ENCODE measurements around the gene TEX22.
A peak's percentile ranks its signal among the peaks of the same experiment; 100 is the strongest.
"Not testable (repeated sequence)": the region's sequence is repeated elsewhere in the genome, so short reads cannot be mapped to it uniquely, and the experiment has no call there.

The TEX22 gene

DNA sequence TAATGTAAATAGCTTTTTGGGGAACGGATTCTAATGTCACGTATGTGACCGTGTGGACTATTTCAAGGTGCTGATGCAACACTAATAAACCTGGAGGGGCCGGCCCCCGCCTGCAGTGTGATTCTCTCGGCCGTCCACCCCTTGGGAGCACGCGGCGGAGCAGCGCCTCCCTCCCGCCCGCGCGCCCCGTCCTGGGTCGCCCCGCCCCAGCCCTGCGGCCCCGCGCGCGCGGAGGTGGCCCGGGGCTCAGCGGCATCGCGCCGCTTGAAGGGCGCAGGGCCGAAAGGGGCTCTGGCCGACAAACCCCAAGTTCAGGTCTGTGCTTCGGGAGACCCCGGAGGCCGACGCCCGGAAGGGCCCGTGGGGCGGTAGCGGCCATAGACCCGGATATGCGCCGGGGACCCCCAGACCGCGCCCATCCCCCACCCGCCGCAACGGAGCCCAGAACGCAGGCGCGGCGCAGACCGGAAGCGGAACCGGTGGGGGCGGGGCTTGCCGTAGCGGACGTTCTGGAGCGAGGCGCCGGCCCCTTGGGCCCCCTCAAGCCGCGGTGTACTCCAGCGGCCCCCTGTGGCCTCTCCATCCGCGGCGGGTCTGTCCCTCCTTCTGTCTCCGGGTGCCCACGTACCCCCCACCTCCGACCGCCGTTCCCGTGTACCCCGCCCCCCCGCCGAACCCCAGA, at the start of gene TEX22:
TSS of gene TEX22 (plus strand) at position 495 of the 682 bp plus-strand sequence. CDS start 803 bp downstream, outside the sequence.
- no peak for FAIRE-seq

GRCh38 chr14:105348945-105349699, 49.2 kb upstream of the TEX22 start:
- FAIRE-seq (no peak), DNase-seq (ENCODE audit: low spot score) (no peak)

More for the DNA sequence above, at the start of gene TEX22:
- DNase-seq (ENCODE audit: low spot score) = peak; percentile 32

- FAIRE-seq (no peak), DNase-seq (ENCODE audit: low spot score) (no peak)
Measured at GRCh38 chr14:105349992-105350391, 48.3 kb upstream of the TEX22 start.

- FAIRE-seq (no peak), DNase-seq (ENCODE audit: low spot score) (no peak)
Measured at GRCh38 chr14:105350450-105351244, 47.7 kb upstream of the TEX22 start.

GRCh38 chr14:105351410-105351809, 46.9 kb upstream of the TEX22 start:
- FAIRE-seq (no peak), DNase-seq (ENCODE audit: low spot score) (no peak)

DNA sequence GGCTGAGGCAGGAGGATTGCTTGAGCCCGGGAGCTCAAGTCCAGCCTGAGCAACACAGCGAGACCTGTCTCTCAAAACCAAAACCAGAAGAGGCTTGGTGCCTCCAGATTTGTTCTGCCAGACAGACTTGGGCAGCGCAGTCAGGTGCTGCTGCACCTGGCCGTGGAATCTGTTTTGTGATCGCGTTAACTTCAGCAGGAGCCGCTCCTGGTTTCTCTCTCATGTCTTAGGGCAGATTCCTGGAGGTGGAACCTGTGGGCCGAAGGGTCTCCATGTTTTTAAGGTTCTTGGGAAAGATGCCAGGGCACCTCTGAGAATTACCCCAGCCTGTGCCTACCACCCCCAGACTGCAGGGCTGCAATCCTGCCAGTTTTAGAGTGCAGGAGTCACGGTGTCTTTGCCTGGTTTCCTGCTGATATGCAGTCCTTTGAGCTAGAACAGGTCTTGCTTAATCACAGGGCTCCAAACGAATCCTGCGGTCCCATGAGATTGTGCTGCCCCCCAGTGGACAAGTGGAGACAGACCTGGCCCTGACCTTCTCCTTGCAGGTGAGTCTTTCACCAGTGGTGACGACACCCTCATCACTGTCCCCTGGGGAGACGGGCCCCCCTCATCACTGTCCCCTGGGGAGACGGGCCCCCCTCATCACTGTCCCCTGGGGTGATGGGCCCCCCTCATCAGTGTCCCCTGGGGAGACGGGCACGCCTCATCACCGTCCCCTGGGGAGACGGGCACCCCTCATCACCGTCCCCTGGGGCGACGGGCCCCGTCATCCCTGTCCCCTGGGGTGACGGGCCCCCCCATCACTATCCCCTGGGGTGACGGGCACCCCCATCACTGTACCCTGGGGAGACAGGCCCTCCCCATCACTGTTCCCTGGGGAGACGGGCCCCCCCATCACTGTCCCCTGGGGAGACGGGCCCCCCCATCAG, 46.2 kb upstream of the TEX22 start:
- FAIRE-seq (no peak), DNase-seq (ENCODE audit: low spot score) (peak; percentile 58)

GRCh38 chr14:105353136-105353535, 45.2 kb upstream of the TEX22 start:
- FAIRE-seq = no peak
- no peak for DNase-seq (ENCODE audit: low spot score)

DNA sequence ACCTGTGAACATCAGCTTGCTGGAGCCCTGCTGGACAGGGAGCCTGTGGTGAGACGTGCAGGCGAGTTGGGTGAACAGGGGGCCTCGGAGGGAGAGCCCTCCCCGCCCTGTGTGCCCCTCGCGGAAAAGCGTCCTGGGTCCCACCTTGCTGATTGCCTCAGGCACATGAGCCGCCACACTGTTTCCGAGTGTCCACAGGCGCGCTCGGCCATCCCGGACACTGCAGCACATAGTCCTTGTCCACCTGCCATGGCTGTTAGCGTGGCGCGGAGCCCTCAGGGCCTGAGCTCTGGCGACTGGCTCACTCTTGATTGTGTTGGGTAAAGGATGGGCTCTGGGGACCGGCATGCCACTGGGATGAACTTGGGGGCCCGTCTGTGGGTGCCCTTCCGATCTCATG, 43.8 kb upstream of the TEX22 start:
- DNase-seq (ENCODE audit: low spot score) = no peak
- no peak for FAIRE-seq

DNA sequence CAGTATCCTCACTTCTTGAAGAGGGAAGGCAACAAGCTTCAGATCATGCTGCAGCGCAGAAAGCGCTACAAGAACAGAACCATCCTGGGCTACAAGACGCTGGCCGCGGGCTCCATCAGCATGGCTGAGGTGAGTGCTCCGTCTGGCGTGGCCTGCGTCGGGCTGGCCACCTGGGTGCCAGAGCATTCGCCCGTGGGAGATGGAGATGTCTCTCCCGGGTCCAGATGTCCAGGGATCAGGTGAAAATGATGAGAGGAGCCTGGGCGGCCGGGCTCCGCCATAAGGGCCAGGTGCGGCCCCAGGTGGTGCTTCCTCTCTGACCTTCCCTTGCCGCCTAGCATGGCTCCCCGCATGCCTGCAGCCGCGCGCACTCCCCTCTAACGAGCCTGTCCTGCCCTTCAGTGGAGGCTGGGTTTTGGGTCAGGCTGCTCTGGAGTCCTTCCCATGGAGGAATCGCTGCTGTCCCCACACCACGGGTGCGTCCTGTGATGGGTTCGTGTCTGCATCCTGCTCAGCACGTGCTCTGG, 43.2 kb upstream of the TEX22 start:
- DNase-seq (ENCODE audit: low spot score) (no peak), FAIRE-seq (no peak)

- no peak for FAIRE-seq
- DNase-seq (ENCODE audit: low spot score) = no peak
Measured at GRCh38 chr14:105355850-105356604, 42.3 kb upstream of the TEX22 start.

DNA sequence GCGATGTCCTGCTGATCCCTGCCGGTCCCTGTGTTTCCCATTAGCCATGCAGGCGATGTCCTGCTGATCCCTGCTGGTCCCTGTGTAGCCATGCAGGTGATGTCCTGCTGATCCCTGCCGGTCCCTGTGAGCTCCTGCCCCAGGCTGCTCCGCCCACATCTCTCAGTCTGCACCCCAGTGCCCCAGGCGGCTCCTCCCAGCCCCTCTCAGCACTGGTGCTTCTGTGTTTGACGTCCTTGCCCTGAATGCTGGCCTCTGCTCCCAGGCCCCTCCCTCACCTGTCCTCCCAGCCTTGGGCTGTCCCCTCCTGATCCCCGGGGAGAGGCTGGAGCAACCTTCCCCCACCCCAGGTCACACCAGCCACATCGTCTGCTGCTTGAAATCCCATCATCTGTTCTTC, 41.4 kb upstream of the TEX22 start:
- DNase-seq (ENCODE audit: low spot score) (no peak), FAIRE-seq (no peak)

DNA sequence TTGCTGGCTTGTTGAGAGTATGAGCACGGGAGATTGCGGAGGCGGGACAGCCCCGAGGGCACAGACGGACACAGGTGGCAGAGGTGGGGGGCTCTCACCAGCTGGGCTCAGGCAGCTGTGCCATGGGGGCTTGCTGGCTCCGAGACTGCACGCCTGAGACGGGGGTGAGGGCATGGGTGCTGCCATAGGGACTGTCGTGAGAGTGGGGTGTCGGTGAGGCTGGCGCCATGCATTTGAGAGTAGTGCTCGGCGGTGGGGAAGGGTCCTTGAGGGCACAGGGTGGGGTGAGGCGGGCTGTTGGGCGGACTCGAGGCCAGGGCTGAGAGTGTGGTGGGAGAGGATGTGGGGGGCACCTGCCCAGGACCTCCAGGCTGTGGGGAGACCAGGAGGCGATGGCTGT, 40.7 kb upstream of the TEX22 start:
- FAIRE-seq (no peak), DNase-seq (ENCODE audit: low spot score) (no peak)

DNA sequence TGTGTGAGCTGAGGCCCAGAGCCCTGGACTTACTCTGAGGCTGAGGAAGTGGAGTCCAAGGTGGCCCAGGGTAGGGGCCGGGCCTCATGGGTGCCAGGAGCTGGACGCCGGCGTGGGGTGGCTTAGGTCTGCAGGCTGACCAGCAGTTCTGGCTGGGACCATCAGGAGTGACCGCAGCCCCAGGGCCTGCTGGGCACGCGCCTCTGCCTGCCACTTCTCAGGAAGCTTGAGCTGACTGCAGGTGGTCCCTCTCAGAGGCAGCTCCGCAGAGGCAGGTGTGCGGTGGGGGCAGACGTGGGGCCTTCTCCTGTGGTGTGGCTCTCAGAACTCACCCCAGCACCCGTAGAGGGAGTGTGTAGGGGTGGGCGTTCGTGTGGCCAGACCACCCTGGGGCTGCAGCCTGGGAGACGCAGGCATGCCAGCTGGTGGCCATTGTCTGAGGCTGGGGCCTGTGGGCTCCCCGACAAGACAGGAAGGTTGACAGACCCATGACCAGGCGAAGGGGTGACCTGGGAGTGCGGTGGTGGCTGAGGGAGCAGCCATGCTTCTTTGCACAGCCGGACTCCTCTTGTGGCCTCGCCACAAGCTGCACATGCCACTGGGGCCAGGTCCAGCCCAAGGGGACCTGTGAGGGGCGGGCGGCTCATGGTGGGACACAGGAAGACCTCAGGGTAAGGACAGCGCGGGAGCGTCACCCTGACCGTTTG, 40.0 kb upstream of the TEX22 start:
- no peak for FAIRE-seq
- DNase-seq (ENCODE audit: low spot score) = no peak

GRCh38 chr14:105358943-105359342, 39.4 kb upstream of the TEX22 start:
- DNase-seq (ENCODE audit: low spot score) (no peak), FAIRE-seq (no peak)

DNA sequence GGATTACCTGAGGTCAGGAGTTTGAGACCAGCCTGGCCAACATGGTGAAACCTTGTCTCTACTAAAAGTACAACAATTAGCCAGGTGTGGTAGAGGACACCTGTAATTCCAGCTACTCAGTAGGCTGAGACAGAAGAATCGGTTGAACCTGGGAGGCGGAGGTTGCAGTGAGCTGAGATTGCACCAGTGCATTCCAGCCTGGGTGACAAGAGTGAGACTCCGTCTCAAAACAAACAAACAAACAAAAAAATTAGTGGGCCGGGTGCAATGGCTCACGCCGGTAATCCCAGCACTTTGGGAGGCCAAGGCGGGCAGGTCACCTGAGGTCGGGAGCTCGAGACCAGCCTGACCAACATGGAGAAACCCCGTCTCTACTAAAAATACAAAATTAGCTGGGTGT, 36.9 kb upstream of the TEX22 start:
- not testable (repeated sequence) for DNase-seq (ENCODE audit: low spot score); FAIRE-seq

DNA sequence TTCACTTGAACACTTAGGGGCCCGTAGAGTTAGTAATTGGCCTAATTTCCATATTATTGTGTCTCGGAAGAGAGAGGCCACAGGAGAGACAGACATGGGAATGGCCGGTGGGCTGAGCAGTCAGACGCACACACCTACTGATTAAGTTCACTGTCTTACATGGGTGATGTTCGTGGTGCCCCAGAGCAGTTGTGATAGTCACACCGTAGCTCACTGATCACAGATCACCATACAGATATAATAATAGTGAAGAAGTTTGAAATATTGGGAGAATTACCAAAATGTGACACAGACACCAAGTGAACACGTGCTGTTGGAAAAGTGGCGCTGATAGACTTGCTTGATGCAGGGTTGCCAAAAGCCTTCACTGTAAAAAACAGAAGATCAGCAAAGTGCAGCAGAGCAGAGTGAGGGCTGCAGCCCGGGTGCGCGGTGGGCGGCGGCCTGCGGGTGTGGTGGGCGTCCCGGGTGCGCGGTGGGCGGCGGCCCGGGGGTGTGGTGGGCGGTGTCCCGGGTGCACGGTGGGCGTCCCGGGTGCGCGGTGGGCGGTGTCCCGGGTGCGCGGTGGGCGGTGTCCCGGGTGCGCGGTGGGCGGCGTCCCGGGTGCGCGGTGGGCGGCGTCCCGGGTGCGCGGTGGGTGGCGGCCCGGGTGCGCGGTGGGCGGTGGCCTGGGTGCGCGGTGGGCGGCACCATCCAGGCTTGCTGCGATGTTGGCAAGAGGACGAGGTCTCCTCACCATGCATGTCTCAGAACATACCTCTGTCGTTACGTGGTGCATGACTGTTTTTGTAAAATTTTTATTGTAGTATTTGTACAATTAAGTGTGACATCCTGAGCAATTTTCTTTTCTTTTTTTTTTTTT, 34.3 kb upstream of the TEX22 start:
- no peak for DNase-seq (ENCODE audit: low spot score)
- no peak for FAIRE-seq

GRCh38 chr14:105365101-105365500, 33.2 kb upstream of the TEX22 start:
- FAIRE-seq (no peak), DNase-seq (ENCODE audit: low spot score) (no peak)

DNA sequence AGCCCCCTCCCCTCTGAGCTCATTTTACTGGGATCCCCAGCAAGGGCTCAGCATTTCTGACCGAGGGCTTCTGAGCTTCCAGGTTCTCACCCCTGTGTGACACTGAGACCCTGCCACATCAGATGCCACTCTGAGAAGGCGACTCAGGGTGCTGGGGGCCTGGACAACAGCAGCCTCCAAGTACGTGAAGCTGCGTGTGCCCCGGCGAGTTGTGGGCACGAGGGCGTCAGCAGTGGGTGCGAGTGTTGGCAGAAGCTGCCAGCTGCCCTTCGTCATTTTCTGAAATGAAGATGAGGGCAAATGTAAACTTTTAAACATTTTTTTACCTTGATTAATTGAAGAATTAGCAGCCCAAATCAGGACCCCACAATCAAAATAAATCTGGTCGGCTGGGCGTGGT, 32.7 kb upstream of the TEX22 start:
- no peak for DNase-seq (ENCODE audit: low spot score)
- FAIRE-seq = no peak

Data from RCC 7860 (cell line).